22Rv1 (cell line): ENCODE measurements around the gene LYPD4.
A peak's percentile ranks its signal among the peaks of the same experiment; 100 is the strongest.

ENCODE experiments used
- H3K27ac ChIP-seq: fragments of 450-650 bp; 2 replicates; pipeline ENCODE4 v1.5.1; 2017
- CTCF ChIP-seq: fragments of 450-650 bp; IDR thresholded peaks from 2 replicates; pipeline ENCODE4 v1.5.1; 2017; ENCODE audit warnings: mild to moderate bottlenecking
- ZFX ChIP-seq: fragments of 450-650 bp; IDR thresholded peaks from 2 replicates; pipeline ENCODE4 v1.6.1; 2017; ENCODE audit warnings: antibody characterized with exemption, borderline replicate concordance

The LYPD4 gene

GRCh38 chr19:41887711-41888382, 43.4 kb upstream of the LYPD4 start:
- TF ChIP-seq CTCF (no peak), ZFX (no peak)
- H3K27ac ChIP-seq, result no peak overlapping the region

GRCh38 chr19:41886761-41887710, 42.6 kb upstream of the LYPD4 start:
- H3K27ac ChIP-seq, result no peak overlapping the region

DNA sequence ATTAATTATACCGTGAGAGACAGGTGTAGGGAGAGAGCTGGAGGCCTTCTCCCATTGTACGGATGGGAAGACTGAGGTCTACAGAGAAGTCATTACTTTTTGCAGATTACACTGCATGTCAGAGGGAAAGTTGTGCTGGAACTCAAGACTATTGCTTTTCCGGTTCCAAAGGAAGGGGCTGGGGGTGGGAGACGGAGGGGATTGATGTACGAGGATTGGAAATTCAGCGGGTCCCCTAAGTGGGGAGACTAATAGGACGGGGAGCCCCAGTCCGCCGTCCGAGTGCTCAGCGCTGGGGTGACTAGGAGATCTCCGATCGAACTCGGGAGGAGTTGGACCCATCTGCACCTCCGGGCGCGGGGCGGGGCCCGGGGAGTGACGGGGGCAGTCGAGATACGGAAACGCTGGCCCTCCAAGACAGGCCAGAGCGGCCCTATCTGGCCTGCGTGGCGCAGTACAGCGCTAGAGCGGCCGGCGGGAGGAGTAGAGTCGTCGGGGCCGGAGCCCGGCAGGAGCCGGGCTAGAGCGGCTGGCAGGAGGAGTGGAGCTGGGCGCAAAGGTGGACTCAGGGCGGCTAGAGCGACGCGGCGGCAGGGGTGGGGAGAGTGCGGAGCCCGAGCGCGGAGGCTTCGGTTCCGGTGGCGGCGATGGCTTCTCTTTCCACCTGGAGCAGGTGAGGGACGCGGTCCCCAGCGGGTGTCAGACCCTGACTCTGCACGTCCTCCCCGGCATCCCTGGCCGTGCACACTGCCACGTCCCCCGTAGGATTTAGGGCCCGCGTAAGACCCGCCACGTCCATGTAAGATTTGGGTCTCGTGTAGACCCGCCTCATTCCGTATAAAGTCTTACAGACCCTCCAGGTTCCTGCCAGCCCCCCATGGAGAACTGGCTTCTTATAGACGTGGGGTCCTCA, 39.6 kb upstream of the LYPD4 start:
- TF ChIP-seq ZFX, result no peak
- TF ChIP-seq CTCF, result no peak
- H3K27ac ChIP-seq, result peak overlapping the region; percentile 41; the same call in 1 of the 2 replicates

More at GRCh38 chr19:41886761-41887710, 42.6 kb upstream of the LYPD4 start:
- TF ChIP-seq ZFX, result no peak
- TF ChIP-seq CTCF, result no peak

DNA sequence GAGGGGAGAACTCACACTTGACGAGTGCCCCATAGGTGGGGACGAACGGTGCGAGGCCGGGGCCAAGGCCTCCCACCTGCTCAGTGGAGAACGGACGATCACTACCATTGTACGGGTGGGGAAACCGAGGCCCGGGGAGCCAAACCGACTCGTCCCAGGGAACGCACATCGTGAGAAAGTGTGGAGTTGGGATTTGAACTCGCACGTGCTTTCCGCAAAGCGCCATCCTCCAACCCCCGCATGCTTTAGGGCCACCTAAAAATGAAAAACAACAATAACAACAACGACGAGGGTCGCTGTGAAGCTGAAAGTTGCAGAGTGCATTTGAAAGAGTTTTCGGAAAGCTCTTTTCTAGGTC, 39.0 kb upstream of the LYPD4 start:
- no peak for TF ChIP-seq ZFX
- TF ChIP-seq CTCF, result no peak
- H3K27ac ChIP-seq, result 0 out of 2 replicates have a peak overlapping the region, but pooled peaks have one; percentile 41

- no peak for TF ChIP-seq CTCF
- no peak for TF ChIP-seq ZFX
- 0 out of 2 replicates have a peak within 1 kb of the TSS, but pooled peaks have one; percentile 41 for H3K27ac ChIP-seq
These were observed 38.3 kb upstream of the LYPD4 start, which contains the start of gene ARHGEF1 for GRCh38 chr19:41882568-41883462. Gene ARHGEF1, plus strand, starts transcription at chr19:41883184. Its CDS starts 4,899 bp downstream, at chr19:41888083.

DNA sequence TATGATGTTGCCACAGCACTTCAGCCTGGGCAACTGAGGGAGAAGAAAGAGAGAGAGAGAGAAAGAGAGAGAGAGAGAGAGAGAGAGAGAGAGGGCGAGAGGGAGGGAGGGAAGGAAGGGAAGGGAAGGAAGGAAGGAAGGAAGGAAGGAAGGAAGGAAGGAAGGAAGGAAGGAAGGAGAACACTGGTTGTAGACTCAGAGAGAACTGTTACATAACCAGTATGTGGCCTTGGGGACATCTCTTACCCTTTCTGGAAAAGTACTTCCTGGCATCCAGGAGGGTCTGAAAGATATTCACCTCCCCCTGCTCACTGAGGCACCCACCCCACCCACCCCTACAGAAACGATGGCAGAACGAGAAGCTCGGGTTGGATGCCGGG, 35.8 kb upstream of the LYPD4 start:
- H3K27ac ChIP-seq, result no peak overlapping the region
- TF ChIP-seq ZFX (no peak), CTCF (no peak)
